ENCODE measurements around the gene KCNIP1.

The KCNIP1 gene

DNA sequence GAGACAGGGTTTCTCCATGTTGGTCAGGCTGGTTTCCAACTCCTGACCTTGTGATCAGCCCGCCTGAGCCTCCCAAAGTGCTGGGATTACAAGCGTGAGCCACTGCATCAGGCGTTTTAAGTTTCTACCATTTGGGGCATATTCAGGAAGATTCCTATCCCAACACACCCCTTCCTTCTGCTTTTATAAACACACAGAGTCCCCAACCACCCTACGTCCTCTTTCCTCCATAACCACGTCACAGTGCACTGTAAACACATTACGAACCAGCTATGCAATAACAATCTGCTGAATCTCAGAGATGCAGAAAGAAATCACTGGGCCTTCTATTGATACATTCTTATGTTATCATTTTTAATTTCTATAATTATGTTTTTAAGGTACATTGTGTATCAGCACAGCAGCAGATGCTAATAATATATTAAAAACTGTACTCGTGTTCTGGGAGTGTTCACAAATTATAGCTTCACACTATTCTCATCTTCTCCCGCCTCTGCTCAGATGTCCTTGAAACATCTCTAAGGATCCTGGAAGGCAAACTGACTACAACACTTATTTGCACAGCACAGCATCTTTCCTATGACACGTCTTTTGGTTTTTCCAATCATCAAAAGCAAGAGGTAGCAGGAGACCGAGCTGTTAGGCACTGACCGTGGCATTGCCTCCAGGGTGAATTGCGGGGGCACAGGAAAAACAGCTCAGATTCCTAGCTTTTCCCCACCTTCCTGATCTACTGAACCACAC, 60.2 kb downstream of the KCNIP1 start:
- DNase-seq (ENCODE audit: low read depth in 2 of 2), result no peak

GRCh38 chr5:170565072-170565471, 61.3 kb downstream of the KCNIP1 start:
- no peak for DNase-seq (ENCODE audit: low read depth in 2 of 2)

DNA sequence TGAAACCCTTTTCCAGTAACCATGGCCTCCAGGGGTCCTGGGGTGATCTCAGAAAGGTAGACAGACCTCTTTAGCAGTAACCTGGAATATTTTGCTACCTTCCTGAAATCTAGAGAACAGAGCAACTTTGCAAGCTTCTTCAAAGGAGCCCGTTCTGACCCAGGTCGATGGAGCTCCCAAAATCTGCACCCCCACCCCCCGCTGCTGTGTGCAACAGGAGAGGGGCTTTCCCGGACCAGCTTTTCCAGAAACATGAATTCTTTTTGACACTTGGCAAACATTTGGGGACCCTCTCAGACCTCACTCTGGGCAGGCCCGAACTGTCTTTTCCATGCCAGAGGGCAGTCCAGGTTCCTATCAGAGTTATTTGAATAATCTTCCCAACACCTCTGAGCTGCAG, 65.3 kb downstream of the KCNIP1 start:
- no peak for DNase-seq (ENCODE audit: low read depth in 2 of 2)

GRCh38 chr5:170570476-170570875, 66.7 kb downstream of the KCNIP1 start:
- no peak for DNase-seq (ENCODE audit: low read depth in 2 of 2)

DNA sequence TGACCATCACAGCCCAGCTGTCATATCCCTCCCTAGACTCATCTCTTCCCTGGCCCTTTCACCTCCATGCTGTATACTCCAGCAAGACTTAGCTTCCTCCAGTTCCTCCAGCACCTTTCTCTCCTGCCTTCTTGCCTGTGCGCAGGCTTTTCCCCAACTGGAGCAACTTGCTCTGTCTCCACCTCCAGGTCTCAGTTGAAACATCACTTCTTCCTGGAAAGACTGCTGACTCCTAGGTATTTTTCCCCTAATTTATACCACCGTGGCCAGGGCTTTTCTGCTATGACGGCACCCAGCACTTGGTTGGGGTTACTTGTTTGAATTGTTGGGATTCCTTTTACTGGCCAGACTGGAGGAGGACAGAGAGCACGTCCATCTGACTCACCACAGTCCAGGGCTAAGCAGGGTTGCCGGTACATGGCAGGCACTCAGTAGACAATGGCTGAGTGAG, 67.5 kb downstream of the KCNIP1 start:
- no peak for DNase-seq (ENCODE audit: low read depth in 2 of 2)

DNA sequence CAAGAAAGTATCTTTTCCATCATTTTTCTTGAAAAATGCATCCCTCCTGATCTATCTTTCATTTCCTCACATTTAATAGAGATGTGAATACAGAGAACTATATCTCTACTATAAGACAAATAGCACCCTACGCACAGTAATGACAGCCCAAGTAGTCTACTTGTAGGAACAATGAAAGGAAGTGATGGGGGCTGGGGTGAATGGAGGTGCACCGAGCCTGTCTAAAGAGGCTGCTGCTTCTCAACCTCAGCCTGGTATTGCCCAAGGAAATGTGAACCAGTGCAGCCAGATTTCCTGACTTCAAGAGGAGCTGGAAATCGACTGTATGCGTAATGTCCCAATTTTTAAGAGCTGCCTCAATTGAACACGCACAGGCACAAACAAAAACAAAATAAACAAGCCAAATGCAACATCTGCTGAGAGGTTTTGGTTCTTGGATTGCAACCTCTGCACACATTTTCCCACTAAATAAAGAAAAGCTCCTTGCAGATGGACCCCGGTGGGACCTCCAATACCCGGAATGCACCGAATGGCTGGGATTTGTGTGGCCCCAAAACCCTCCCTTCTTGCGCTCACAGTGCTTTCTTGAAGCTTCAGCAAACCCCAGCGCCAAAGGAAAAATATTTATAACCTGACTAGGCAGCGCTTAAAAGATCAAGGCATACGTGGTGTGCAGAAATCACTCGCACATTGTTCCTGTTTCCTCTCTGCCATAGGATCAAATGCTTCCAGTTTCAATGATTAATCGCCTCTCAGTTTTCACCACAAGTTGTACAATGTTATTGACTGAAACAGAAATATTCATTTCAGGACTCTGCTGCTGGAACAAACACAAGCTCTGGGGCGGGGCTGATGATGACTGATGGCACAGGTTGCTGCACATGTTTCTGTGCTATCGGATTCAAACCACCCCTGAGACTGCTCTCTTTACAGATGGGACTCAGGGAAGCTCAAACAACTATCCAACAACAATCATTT, 68.3 kb downstream of the KCNIP1 start:
- DNase-seq (ENCODE audit: low read depth in 2 of 2), result no peak

DNA sequence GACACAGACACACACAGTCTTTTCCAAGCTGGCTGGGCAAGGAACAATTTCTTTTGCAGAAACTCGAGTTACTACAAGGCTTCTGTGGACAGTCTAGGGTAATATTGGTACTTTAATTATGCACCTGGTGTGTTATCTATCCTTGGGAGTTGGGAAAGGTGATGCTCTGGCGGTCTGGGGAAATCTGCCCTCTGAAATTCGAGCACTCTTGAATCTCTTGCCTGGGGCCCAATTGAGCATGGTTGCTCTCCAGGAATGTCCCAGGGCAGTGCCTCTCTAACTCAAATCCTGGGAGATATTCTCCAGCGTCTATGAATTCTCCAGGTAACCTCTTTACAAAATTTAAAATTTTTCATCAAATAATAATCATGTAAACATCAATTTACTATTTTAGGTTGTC, 69.3 kb downstream of the KCNIP1 start:
- DNase-seq (ENCODE audit: low read depth in 2 of 2), result no peak

GRCh38 chr5:170573660-170574059, 69.8 kb downstream of the KCNIP1 start:
- DNase-seq (ENCODE audit: low read depth in 2 of 2), result no peak

DNA sequence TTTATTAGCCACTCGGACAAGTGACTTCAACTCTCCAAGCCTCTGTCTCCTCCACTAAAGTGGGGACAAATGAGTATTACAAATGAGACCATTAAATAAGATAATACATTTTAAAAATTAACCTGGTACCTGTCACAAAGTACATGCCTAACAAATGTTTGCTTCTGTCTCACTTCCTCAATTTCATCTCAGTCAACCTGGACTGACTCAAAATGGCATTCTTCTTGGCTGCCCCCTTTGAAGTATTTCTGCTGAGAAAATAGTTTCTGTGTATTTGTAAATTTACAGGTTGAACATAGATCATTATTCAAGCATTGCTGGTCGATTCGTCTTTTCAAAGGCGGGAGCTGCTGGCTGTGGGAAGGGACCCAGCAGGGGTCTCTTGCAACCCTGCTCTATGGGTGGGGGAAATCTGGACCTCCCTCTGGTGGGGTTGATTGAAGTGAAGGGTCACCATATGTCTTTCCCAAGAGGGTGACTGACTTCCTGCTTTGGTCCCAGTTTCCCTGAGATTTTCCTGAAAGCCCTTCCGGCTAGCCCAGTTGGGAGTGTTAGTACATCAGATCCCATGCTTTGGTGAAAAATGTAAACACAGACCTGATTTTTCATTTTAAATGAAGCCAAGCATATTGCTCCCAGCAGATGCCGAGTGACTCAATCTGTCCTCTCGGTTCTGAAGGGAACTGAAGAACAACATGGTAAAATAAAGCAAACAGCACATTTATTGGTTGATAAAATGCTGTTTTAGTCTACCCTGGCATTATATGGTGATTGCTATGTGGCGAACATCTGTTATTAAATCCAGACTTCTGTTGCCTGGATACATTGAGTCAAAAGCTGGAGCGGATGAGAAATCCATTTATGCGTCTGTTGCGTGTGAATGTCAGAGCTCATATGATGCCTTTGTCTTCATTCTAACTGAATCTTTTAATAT, 73.0 kb downstream of the KCNIP1 start:
- DNase-seq (ENCODE audit: low read depth in 2 of 2), result no peak

- no peak for DNase-seq (ENCODE audit: low read depth in 2 of 2)
Measured at GRCh38 chr5:170579601-170580000, 75.8 kb downstream of the KCNIP1 start.

GRCh38 chr5:170581211-170581610, 77.4 kb downstream of the KCNIP1 start:
- DNase-seq (ENCODE audit: low read depth in 2 of 2), result no peak

DNA sequence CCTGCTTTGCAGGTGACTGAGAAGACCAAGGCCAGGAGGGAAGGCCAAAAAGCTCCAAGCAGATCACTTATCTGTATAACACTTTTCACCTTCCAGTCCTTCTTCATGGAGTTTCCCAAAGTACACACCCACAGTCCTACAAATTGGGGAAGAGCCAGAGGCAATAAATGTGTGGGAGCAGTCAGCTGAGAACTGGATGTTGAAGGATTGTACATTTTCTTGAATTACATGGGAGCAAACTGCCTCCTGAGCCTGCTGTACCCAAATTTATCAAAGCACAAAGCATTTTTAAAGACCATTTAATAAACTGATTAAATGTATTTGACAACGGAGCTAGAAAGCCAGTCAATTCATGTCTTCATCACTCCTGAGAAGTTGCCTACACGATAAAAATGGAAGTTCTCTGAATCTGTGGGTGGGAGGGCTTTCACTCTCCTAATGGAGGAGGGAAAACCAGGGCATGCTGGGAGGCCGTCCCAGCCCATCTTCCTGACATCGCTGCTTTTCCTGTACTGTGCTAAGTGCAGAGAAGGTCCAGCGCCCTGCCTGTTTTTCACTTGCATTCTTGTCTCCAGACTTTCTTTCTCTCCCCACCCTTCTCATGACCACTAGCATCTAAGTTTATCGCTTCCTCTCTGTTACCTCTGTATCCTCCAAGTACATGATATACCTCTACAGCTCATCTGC, 79.0 kb downstream of the KCNIP1 start:
- no peak for DNase-seq (ENCODE audit: low read depth in 2 of 2)

DNA sequence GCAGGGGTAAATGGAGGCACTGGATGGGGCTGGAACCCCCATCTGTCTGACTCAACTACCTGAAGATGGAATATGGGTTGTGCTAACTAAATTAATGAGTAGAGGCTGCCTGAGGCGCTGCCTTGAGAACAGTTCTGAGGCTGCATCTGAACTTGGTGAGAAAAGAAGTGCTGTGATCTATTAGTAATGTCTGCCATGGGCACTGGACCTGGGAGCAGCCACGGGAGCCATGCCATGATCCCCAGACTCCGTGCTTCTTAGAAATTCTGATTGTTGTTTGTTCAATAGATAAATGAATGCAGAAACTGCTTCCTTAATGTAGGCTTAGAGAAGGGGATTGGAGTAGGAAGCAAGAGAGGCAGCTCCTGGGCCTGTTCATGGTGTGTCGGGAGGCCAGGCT, 80.2 kb downstream of the KCNIP1 start:
- no peak for DNase-seq (ENCODE audit: low read depth in 2 of 2)

GRCh38 chr5:170584450-170585058, 80.7 kb downstream of the KCNIP1 start:
- no peak for DNase-seq (ENCODE audit: low read depth in 2 of 2)

DNA sequence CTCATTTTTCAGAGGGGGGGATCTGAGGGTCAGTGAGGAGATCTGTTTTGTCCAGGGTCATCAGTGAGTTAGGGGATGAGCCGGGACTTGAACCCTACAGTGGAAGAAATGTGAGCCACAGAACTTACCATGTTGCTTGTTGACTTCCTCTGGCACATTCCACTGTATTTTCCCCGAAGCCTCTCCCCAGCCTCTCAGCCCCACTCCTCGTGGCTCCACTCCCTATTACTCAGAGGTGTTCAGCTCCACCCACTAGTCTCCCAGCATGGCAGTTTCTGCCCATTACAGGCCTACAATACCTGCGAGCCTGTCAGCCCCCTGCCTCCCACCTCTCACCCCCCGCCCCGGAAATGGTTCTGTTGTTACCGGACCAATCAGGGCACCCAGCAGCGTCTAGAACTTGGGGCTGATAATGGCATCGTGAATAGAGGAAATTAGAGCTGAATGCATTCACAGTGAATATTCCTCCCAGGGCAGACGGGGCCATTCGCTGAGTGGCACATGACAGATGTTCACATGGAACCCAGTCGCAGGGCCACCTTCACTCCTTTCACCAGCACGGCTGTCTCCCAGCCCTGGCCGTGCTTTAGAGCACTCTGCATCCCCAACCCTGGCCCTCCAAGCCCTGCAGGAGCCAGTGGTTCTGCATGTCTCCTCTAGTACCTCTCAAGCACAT, 81.6 kb downstream of the KCNIP1 start:
- DNase-seq (ENCODE audit: low read depth in 2 of 2), result no peak

DNA sequence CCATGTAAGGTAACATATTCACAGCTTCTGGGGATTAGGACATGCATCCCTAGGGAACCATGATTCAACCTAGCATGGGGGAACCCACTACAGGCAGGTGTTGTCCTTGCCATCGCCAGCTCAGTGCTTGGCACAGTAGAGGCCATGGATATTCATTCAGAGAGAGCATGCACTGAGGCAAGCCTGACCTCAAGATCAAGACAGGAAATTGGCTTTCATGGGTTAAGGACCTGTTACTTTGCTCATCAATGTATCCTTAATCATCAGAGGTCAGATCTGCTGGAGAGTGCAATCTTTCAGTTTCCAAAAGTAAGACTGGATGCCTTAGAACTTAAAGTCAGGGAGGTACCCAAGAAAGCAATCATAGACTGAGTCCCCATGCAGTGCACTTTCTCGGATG, 84.0 kb downstream of the KCNIP1 start:
- no peak for DNase-seq (ENCODE audit: low read depth in 2 of 2)

- DNase-seq (ENCODE audit: low read depth in 2 of 2), result no peak
Measured at GRCh38 chr5:170589643-170590042, 85.8 kb downstream of the KCNIP1 start.

DNA sequence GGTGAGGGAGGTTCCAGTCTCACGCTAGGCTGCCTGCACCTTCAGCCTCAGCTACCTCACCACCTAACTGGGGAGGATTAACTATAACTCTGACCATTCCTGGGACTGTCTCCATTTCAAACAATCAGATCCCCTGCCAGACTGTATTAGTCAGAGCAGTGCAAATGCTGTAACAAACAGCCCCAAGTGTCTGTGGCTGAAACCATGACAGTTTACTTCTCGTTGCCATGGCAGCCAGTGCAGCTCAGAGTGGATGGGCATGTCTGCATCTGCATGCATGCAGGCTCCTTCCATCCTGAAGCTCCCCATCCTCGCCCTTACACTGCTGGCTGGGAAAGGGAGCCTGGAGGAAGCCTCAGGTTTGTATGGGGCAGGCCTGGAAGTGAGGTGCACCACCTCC, 86.7 kb downstream of the KCNIP1 start:
- no peak for DNase-seq (ENCODE audit: low read depth in 2 of 2)

DNA sequence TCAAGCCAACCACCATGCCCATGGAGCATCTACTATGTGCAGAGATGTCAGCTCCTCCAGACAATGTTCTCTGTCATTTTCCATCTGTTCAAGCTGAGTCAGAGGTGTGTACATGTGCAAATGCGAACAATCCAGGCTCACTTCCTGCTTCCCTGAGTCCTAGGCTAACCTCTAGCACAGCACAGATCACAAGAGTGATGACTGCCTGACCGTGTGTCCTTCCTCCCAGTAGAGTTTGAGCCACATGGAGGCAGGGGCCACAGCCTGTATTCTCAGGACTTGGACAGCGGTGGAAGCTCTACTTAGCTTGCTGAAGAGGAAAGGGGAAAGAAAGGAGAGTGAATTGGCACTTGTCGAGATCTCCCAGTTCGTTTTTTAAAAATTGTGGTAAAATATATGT, 87.2 kb downstream of the KCNIP1 start:
- no peak for DNase-seq (ENCODE audit: low read depth in 2 of 2)

- DNase-seq (ENCODE audit: low read depth in 2 of 2), result no peak
Measured at GRCh38 chr5:170596482-170597044, 92.7 kb downstream of the KCNIP1 start.

Data from stimulated activated CD8-positive, alpha-beta memory T cell treated with anti-CD3 and anti-CD28 coated beads, Interleukin-2, amount 100 ng/mL, for 1 hour (primary cell).